ENCODE data around the gene ERP44.
"Not testable (repeated sequence)": the region's sequence is repeated elsewhere in the genome, so short reads cannot be mapped to it uniquely, and the experiment has no call there.

ERP44 gene

GRCh38 chr9:100011062-100011681, 87.6 kb downstream of the ERP44 start:
- DNase-seq (ENCODE audit: low spot score): no peak

GRCh38 chr9:99999797-100000196, 99.0 kb downstream of the ERP44 start:
- no peak for DNase-seq (ENCODE audit: low spot score)

GRCh38 chr9:99998866-99999265, 99.9 kb downstream of the ERP44 start:
- no peak for DNase-seq (ENCODE audit: low spot score)

GRCh38 chr9:99998266-99998665, 100.5 kb downstream of the ERP44 start:
- no peak for DNase-seq (ENCODE audit: low spot score)

- not testable (repeated sequence) for DNase-seq (ENCODE audit: low spot score)
Observed at GRCh38 chr9:99990508-99990907, 108.3 kb downstream of the ERP44 start.

- DNase-seq (ENCODE audit: low spot score): no peak
Observed at GRCh38 chr9:99986642-99987041, 112.2 kb downstream of the ERP44 start.

GRCh38 chr9:99980598-99980997, 118.2 kb downstream of the ERP44 start:
- DNase-seq (ENCODE audit: low spot score): no peak

GRCh38 chr9:99978221-99978620, 120.6 kb downstream of the ERP44 start:
- DNase-seq (ENCODE audit: low spot score): no peak

GRCh38 chr9:99977033-99977792, 121.6 kb downstream of the ERP44 start:
- DNase-seq (ENCODE audit: low spot score): no peak

- DNase-seq (ENCODE audit: low spot score): no peak
Observed at GRCh38 chr9:99973455-99973854, 125.3 kb downstream of the ERP44 start.

- no peak for DNase-seq (ENCODE audit: low spot score)
Observed at GRCh38 chr9:99971410-99971809, 127.4 kb downstream of the ERP44 start.

GRCh38 chr9:99970481-99970880, 128.3 kb downstream of the ERP44 start:
- no peak for DNase-seq (ENCODE audit: low spot score)

GRCh38 chr9:99967457-99967856, 131.3 kb downstream of the ERP44 start:
- DNase-seq (ENCODE audit: low spot score): no peak

- no peak for DNase-seq (ENCODE audit: low spot score)
Observed at GRCh38 chr9:99966716-99967115, 132.1 kb downstream of the ERP44 start.

- DNase-seq (ENCODE audit: low spot score): no peak
Observed at GRCh38 chr9:99966001-99966400, 132.8 kb downstream of the ERP44 start.

- DNase-seq (ENCODE audit: low spot score): no peak
Observed at GRCh38 chr9:99964336-99964735, 134.5 kb downstream of the ERP44 start.

- DNase-seq (ENCODE audit: low spot score): no peak
Observed at GRCh38 chr9:99962680-99963261, 136.0 kb downstream of the ERP44 start.

- no peak for DNase-seq (ENCODE audit: low spot score)
Observed at GRCh38 chr9:99955606-99956005, 143.2 kb downstream of the ERP44 start.

GRCh38 chr9:99954819-99955218, 144.0 kb downstream of the ERP44 start:
- no peak for DNase-seq (ENCODE audit: low spot score)

GRCh38 chr9:99953861-99954507, 144.8 kb downstream of the ERP44 start:
- no peak for DNase-seq (ENCODE audit: low spot score)

GRCh38 chr9:99948896-99949295, 149.9 kb downstream of the ERP44 start:
- DNase-seq (ENCODE audit: low spot score): no peak

- DNase-seq (ENCODE audit: low spot score): no peak
Observed at GRCh38 chr9:99948482-99948881, 150.3 kb downstream of the ERP44 start.

GRCh38 chr9:99947395-99947794, 151.4 kb downstream of the ERP44 start:
- no peak for DNase-seq (ENCODE audit: low spot score)

Measured in ecto neural progenitor cell (in vitro differentiated cells).